SK-N-SH (cell line): ENCODE data around the gene SAMD5.

Experiments used
- JUND ChIP-seq: IDR thresholded peaks from 2 replicates; pipeline ENCODE4 v1.4.0; 2012
- RAD21 ChIP-seq: IDR thresholded peaks from 2 replicates; pipeline ENCODE4 v1.6.1; 2012; ENCODE audit warnings: mild to moderate bottlenecking, low read length

- TF ChIP-seq RAD21 (no peak), JUND (no peak)
Observed at GRCh38 chr6:147525519-147526209, 17.2 kb downstream of the SAMD5 start.
